Ovary (tissue), 3 donors: Measurements from ENCODE around the gene TNK2.
"Not testable (repeated sequence)": the region's sequence is repeated elsewhere in the genome, so short reads cannot be mapped to it uniquely, and the experiment has no call there.

Experiments
- CTCF ChIP-seq, 3 donors: fragments of 450-650 bp in 2 of 3; fragments of 200-600 bp in 1 of 3; IDR thresholded peaks; one replicate each; pipeline versions ENCODE4 v1.5.1 to v1.8.0; 2016 to 2022; ENCODE audit warnings: antibody characterized with exemption in 3 of 3, mild to moderate bottlenecking in 1 of 3
- EP300 ChIP-seq: sonication (generic); formaldehyde crosslinking; IDR thresholded peaks from one replicate; pipeline ENCODE4 v1.6.1; 2017; ENCODE audit warnings: antibody characterized with exemption
- POLR2A ChIP-seq: fragments of 450-650 bp; IDR thresholded peaks from one replicate; pipeline ENCODE4 v1.6.1; 2017; ENCODE audit warnings: antibody characterized with exemption, mild to moderate bottlenecking, moderate library complexity
- donor health status: DM: no; HTN: no; CAD: no.

GRCh38 chr3:195824425-195825190, 83.7 kb downstream of the TNK2 start:
- TF ChIP-seq POLR2A; CTCF (IDR thresholded peaks at IDR 0.05); EP300: not testable (repeated sequence)
